Measurements from ENCODE around the gene SYT12.

Gene SYT12

DNA sequence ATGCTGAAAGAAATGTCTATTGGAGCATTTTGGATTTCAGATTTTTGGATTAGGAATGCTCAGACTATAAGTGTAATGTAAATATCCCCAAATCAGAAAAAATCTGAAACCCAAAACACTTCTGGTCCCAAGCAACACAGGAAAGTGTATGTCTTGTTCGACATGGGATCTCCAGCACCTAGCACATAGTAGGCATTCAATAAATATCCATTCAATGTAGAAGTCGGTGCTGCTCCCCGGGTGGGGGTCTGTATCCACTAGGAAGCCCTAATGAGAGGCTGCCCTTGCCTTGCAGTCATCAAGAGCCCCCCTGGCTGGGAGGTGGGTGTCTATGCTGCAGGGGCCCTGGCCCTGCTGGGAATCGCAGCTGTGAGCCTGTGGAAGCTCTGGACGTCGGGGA is 11.4 kb downstream of the SYT12 start:
- Histone ChIP-seq H3K4me1 (ENCODE audit: insufficient read depth, low read length, severe bottlenecking) (peaks cover 10% of the 10 kb centered on the region), H3K27me3 (ENCODE audit: insufficient read depth, low read length) (no peaks in the 10 kb centered on the region), H3K79me2 (ENCODE audit: insufficient read depth, low read length) (no peaks in the 10 kb centered on the region), H3K4me2 (ENCODE audit: low read length) (no peak overlapping the region), H2AFZ (ENCODE audit: low read length) (no peak overlapping the region), H3F3A (ENCODE audit: insufficient read depth, low read length) (no peaks in the 10 kb centered on the region), H3K36me3 (ENCODE audit: insufficient read depth, low read length) (no peaks in the 10 kb centered on the region), H3K4me3 (ENCODE audit: low read depth, low read length, poor library complexity, severe bottlenecking) (no peak overlapping the region), H3K9me2 (ENCODE audit: low read depth, low read length) (no peaks in the 10 kb centered on the region), H3K27ac (ENCODE audit: low read depth, low read length, poor library complexity, severe bottlenecking) (no peak overlapping the region), H3K9me3 (ENCODE audit: low read length) (no peaks in the 10 kb centered on the region), H3K9ac (ENCODE audit: low read length) (no peak overlapping the region), H4K20me1 (ENCODE audit: insufficient read depth, low read length) (no peaks in the 10 kb centered on the region)
- TF ChIP-seq, protein P1, sequence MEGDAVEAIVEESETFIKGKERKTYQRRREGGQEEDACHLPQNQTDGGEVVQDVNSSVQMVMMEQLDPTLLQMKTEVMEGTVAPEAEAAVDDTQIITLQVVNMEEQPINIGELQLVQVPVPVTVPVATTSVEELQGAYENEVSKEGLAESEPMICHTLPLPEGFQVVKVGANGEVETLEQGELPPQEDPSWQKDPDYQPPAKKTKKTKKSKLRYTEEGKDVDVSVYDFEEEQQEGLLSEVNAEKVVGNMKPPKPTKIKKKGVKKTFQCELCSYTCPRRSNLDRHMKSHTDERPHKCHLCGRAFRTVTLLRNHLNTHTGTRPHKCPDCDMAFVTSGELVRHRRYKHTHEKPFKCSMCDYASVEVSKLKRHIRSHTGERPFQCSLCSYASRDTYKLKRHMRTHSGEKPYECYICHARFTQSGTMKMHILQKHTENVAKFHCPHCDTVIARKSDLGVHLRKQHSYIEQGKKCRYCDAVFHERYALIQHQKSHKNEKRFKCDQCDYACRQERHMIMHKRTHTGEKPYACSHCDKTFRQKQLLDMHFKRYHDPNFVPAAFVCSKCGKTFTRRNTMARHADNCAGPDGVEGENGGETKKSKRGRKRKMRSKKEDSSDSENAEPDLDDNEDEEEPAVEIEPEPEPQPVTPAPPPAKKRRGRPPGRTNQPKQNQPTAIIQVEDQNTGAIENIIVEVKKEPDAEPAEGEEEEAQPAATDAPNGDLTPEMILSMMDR (IDR thresholded peaks at IDR 0.05; ENCODE audit: low read length) = no peak
- TF ChIP-seq EZH2 (IDR thresholded peaks at IDR 0.05; ENCODE audit: borderline replicate concordance, low read length) = no peak

DNA sequence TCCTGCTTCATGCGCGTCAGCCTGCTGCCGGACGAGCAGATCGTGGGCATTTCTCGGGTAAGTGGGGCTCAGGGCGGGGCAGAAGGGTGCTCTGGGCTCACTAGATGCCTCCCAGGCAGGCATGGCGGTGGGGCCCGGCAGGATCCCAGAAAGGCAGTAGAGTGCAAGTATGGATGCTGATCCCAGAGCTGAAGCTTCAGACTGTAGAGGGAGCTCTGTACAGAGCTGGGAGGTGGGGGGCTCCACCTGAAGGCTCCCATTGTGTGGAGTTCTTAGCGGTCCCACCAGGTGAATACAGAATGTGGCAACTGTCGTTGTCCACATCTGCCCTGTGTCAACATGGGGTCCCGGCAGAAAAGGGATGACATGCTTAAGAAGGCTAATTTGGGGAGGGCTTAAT is 17.2 kb downstream of the SYT12 start:
- Histone ChIP-seq H3K36me3 (ENCODE audit: insufficient read depth, low read length) (no peaks in the 10 kb centered on the region), H3K79me2 (ENCODE audit: insufficient read depth, low read length) (no peaks in the 10 kb centered on the region), H3K4me3 (ENCODE audit: low read depth, low read length, poor library complexity, severe bottlenecking) (no peak overlapping the region), H2AFZ (ENCODE audit: low read length) (no peak overlapping the region), H3K27ac (ENCODE audit: low read depth, low read length, poor library complexity, severe bottlenecking) (no peak overlapping the region), H3F3A (ENCODE audit: insufficient read depth, low read length) (no peaks in the 10 kb centered on the region), H3K9me2 (ENCODE audit: low read depth, low read length) (no peaks in the 10 kb centered on the region), H3K9me3 (ENCODE audit: low read length) (no peaks in the 10 kb centered on the region), H3K9ac (ENCODE audit: low read length) (no peak overlapping the region), H3K4me1 (ENCODE audit: insufficient read depth, low read length, severe bottlenecking) (no peaks in the 10 kb centered on the region), H3K27me3 (ENCODE audit: insufficient read depth, low read length) (peaks cover 23% of the 10 kb centered on the region), H4K20me1 (ENCODE audit: insufficient read depth, low read length) (no peaks in the 10 kb centered on the region), H3K4me2 (ENCODE audit: low read length) (no peak overlapping the region)
- TF ChIP-seq, protein P1 (IDR thresholded peaks at IDR 0.05; ENCODE audit: low read length) = no peak
- no peak for TF ChIP-seq EZH2 (IDR thresholded peaks at IDR 0.05; ENCODE audit: borderline replicate concordance, low read length)

DNA sequence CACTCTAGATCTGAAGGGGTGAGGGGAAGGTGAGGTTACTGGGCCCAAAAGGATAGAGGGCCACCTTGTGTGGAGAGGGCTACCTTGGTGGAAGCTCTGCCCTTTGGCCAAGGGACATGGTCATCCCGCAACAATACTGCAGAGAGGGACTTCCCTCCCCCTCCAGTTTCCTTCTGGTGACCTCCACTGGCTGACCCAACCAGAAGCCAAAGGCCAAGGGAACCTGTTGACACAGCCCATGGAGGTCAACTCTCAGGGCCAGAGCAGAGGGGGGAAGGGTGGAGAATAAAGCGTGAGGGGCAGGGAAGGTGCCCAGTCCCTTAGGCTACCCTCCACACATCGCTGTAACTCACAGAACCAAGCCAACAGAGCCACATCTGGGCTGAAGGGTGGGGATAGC is 18.7 kb downstream of the SYT12 start:
- Histone ChIP-seq H3K9me2 (ENCODE audit: low read depth, low read length) (no peaks in the 10 kb centered on the region), H3K36me3 (ENCODE audit: insufficient read depth, low read length) (no peaks in the 10 kb centered on the region), H3K79me2 (ENCODE audit: insufficient read depth, low read length) (no peaks in the 10 kb centered on the region), H3K9me3 (ENCODE audit: low read length) (no peaks in the 10 kb centered on the region), H3K27me3 (ENCODE audit: insufficient read depth, low read length) (peaks cover 23% of the 10 kb centered on the region), H2AFZ (ENCODE audit: low read length) (no peak overlapping the region), H3K9ac (ENCODE audit: low read length) (no peak overlapping the region), H3K4me2 (ENCODE audit: low read length) (no peak overlapping the region), H3K4me3 (ENCODE audit: low read depth, low read length, poor library complexity, severe bottlenecking) (no peak overlapping the region), H3K27ac (ENCODE audit: low read depth, low read length, poor library complexity, severe bottlenecking) (no peak overlapping the region), H4K20me1 (ENCODE audit: insufficient read depth, low read length) (no peaks in the 10 kb centered on the region), H3F3A (ENCODE audit: insufficient read depth, low read length) (no peaks in the 10 kb centered on the region), H3K4me1 (ENCODE audit: insufficient read depth, low read length, severe bottlenecking) (no peaks in the 10 kb centered on the region)
- TF ChIP-seq, protein P1 (IDR thresholded peaks at IDR 0.05; ENCODE audit: low read length) = no peak
- TF ChIP-seq EZH2 (IDR thresholded peaks at IDR 0.05; ENCODE audit: borderline replicate concordance, low read length) = no peak
